ENCODE data around the gene ST3GAL4.

Gene ST3GAL4

GRCh38 chr11:126452241-126453101 lies 97.0 kb downstream of the ST3GAL4 start:
- no peak overlapping the region for H3K27ac Mint-ChIP-seq
- ATAC-seq, result no peak
- H3K4me3 Mint-ChIP-seq, result no peak overlapping the region
- no peaks in the 10 kb centered on the region for H3K36me3 Mint-ChIP-seq
- no peaks in the 10 kb centered on the region for H3K27me3 Mint-ChIP-seq
- peaks cover 14% of the 10 kb centered on the region for H3K9me3 Mint-ChIP-seq
- no peaks in the 10 kb centered on the region for H3K4me1 Mint-ChIP-seq

DNA sequence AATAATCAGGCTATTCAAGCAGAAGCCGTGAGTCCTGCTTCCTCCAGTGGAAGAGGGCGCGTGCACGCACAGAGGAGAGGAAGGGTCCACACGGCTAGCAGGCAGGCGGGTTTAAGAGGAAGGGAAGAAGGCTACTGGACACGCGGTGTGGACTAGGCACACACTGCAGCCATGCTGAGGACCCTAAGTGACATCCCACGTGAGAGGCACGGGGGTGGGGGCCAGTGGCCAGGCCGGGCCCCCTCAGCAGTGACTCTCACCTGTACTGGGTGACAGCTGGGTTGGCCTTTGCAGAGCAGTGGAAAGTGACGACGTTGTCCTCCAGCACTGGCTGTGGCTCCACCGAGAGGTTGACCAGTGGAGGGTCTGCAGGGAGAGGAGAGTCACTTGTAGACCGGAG lies 100.6 kb downstream of the ST3GAL4 start:
- peaks cover 18% of the 10 kb centered on the region for H3K27me3 Mint-ChIP-seq
- no peak overlapping the region for H3K27ac Mint-ChIP-seq
- no peaks in the 10 kb centered on the region for H3K36me3 Mint-ChIP-seq
- peaks cover 3% of the 10 kb centered on the region for H3K9me3 Mint-ChIP-seq
- no peak for ATAC-seq
- no peak overlapping the region for H3K4me3 Mint-ChIP-seq
- no peaks in the 10 kb centered on the region for H3K4me1 Mint-ChIP-seq

DNA sequence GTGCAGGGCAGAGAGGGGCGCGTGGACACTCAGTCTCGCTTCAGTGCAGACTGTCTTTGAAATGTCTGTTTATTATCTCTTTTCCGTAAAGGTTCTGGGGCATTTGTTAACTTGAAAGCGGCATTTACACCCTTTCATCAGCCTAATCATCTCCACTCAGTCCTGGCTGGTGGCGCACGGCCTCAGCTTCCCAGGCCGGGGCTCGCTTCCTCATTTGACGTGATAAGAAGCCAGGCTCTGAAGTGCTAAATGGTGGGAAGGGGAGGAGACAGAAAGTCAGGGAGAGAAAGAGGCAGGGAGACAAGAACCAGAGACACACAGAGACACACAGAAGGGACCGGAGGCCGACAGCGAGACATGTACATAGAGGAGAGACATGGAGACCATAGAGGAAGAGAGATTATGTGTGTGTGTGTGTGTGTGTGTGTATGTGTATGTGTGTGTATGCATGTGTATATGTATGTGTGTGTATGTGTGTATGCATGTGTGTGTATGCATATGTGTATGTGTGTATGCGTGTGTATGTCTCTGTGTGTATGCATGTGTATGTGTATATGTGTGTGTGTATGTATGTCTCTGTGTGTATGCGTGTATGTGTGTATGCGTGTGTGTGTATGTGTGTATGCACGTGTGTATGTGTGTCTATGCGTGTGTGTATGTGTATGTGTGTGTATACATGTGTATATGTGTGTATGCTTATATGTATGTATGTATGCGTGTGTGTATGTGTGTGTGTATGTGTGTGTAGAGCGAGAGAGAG lies 101.5 kb downstream of the ST3GAL4 start:
- no peak for ATAC-seq

GRCh38 chr11:126457817-126458216 lies 102.3 kb downstream of the ST3GAL4 start:
- ATAC-seq, result no peak
- no peak overlapping the region for H3K27ac Mint-ChIP-seq
- H3K4me1 Mint-ChIP-seq, result no peaks in the 10 kb centered on the region
- H3K9me3 Mint-ChIP-seq, result no peaks in the 10 kb centered on the region
- H3K4me3 Mint-ChIP-seq, result no peak overlapping the region
- H3K27me3 Mint-ChIP-seq, result peaks cover 18% of the 10 kb centered on the region
- H3K36me3 Mint-ChIP-seq, result no peaks in the 10 kb centered on the region

More for the DNA sequence above, 101.5 kb downstream of the ST3GAL4 start:
- Mint-ChIP-seq H3K9me3 (no peaks in the 10 kb centered on the region), H3K27ac (no peak overlapping the region), H3K27me3 (peaks cover 18% of the 10 kb centered on the region), H3K36me3 (no peaks in the 10 kb centered on the region), H3K4me1 (no peaks in the 10 kb centered on the region), H3K4me3 (no peak overlapping the region)

GRCh38 chr11:126459691-126460281 lies 104.3 kb downstream of the ST3GAL4 start:
- Mint-ChIP-seq H3K27me3 (peaks cover 18% of the 10 kb centered on the region), H3K27ac (no peak overlapping the region), H3K4me1 (peaks cover 15% of the 10 kb centered on the region), H3K9me3 (peaks cover 2% of the 10 kb centered on the region), H3K4me3 (no peak overlapping the region), H3K36me3 (no peaks in the 10 kb centered on the region)
- no peak for ATAC-seq

- H3K27me3 Mint-ChIP-seq, result peaks cover 18% of the 10 kb centered on the region
- H3K27ac Mint-ChIP-seq, result no peak overlapping the region
- ATAC-seq, result no peak
- peaks cover 2% of the 10 kb centered on the region for H3K9me3 Mint-ChIP-seq
- no peak overlapping the region for H3K4me3 Mint-ChIP-seq
- no peaks in the 10 kb centered on the region for H3K36me3 Mint-ChIP-seq
- peaks cover 23% of the 10 kb centered on the region for H3K4me1 Mint-ChIP-seq
These were observed 105.1 kb downstream of the ST3GAL4 start for GRCh38 chr11:126460417-126461095.

- peaks cover 28% of the 10 kb centered on the region for H3K4me1 Mint-ChIP-seq
- peaks cover 2% of the 10 kb centered on the region for H3K9me3 Mint-ChIP-seq
- no peaks in the 10 kb centered on the region for H3K36me3 Mint-ChIP-seq
- H3K27ac Mint-ChIP-seq, result no peak overlapping the region
- H3K4me3 Mint-ChIP-seq, result no peak overlapping the region
- no peak for ATAC-seq
- peaks cover 18% of the 10 kb centered on the region for H3K27me3 Mint-ChIP-seq
These were observed 105.6 kb downstream of the ST3GAL4 start for GRCh38 chr11:126461096-126461440.

DNA sequence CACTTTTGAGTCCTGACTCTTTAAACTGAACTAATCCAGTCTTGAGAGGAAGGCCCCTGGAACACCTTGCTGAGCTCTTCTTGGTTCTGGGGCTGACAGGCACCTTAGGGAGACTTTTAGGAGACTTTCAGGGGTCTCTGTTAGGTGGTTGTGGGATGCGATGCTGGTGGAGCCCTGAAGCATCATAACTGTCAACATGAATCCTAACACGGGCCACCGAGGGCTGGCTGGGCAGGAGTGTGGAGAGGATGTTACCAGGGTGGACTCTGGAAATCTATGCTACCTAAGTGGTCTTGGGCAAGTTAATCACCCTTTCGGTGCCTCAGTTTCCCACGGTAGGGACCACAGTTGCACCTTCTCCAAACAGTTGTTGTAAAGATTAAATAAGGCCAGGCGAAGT lies 106.5 kb downstream of the ST3GAL4 start:
- H3K27ac Mint-ChIP-seq, result no peak overlapping the region
- H3K9me3 Mint-ChIP-seq, result peaks cover 2% of the 10 kb centered on the region
- no peaks in the 10 kb centered on the region for H3K36me3 Mint-ChIP-seq
- H3K4me3 Mint-ChIP-seq, result no peak overlapping the region
- H3K27me3 Mint-ChIP-seq, result peaks cover 18% of the 10 kb centered on the region
- no peak for ATAC-seq
- peaks cover 37% of the 10 kb centered on the region for H3K4me1 Mint-ChIP-seq

GRCh38 chr11:126462422-126462821 lies 106.9 kb downstream of the ST3GAL4 start:
- H3K9me3 Mint-ChIP-seq, result peaks cover 2% of the 10 kb centered on the region
- no peak overlapping the region for H3K4me3 Mint-ChIP-seq
- H3K4me1 Mint-ChIP-seq, result peaks cover 41% of the 10 kb centered on the region
- no peak for ATAC-seq
- H3K27ac Mint-ChIP-seq, result no peak overlapping the region
- H3K27me3 Mint-ChIP-seq, result peaks cover 18% of the 10 kb centered on the region
- H3K36me3 Mint-ChIP-seq, result no peaks in the 10 kb centered on the region
